NB4 (cell line): ENCODE data around the gene C9.

Source experiments
- DNase-seq: peaks from one replicate; pipeline ENCODE4 v3.0.0; 2010; ENCODE audit warnings: low read depth
- H3K4me3 ChIP-seq: one replicate; pipeline ENCODE4 v1.5.1; 2011; ENCODE audit warnings: mild to moderate bottlenecking, low read depth, low read length, moderate library complexity
- MYC ChIP-seq: IDR thresholded peaks from 2 replicates; pipeline ENCODE4 v1.6.1; 2011; ENCODE audit warnings: low read depth, low read length
- POLR2A ChIP-seq: IDR thresholded peaks from 2 replicates; pipeline ENCODE4 v1.6.1; 2011; ENCODE audit warnings: mild to moderate bottlenecking; ENCODE audit not compliant: insufficient read length; ENCODE audit errors: extremely low read depth
- TF ChIP-seq, protein P1 (sequence below): IDR thresholded peaks from 2 replicates; pipeline ENCODE4 v1.6.1; 2011; ENCODE audit warnings: low read depth, low read length
- TF ChIP-seq, protein P2 (sequence below): IDR thresholded peaks from one replicate; pipeline ENCODE4 v1.5.1; 2012; ENCODE audit warnings: low read depth, low read length

C9 gene

DNA sequence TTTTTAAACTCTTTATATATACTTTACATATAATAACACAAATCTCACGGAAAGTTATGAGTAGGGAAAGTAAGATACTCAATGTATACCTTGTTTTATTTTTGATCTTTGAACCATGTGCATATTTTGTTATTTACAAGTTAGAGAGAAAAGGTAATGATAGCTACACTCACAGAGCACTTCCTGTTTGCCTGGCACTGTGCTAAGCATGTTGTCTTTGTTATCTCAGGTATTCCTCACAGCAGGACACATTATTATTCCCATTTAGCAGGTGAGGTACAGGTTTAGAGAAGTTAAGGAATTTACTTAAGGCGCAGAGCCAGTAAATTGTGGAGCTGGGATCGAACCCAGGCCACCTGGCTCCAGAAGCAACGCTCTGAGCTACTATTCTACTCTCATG lies 3.0 kb downstream of the C9 start:
- no peak overlapping the region for H3K4me3 ChIP-seq
- TF ChIP-seq POLR2A (no peak), MYC (no peak)
- TF ChIP-seq, protein P1, sequence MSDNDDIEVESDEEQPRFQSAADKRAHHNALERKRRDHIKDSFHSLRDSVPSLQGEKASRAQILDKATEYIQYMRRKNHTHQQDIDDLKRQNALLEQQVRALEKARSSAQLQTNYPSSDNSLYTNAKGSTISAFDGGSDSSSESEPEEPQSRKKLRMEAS: no peak
- TF ChIP-seq, protein P2, sequence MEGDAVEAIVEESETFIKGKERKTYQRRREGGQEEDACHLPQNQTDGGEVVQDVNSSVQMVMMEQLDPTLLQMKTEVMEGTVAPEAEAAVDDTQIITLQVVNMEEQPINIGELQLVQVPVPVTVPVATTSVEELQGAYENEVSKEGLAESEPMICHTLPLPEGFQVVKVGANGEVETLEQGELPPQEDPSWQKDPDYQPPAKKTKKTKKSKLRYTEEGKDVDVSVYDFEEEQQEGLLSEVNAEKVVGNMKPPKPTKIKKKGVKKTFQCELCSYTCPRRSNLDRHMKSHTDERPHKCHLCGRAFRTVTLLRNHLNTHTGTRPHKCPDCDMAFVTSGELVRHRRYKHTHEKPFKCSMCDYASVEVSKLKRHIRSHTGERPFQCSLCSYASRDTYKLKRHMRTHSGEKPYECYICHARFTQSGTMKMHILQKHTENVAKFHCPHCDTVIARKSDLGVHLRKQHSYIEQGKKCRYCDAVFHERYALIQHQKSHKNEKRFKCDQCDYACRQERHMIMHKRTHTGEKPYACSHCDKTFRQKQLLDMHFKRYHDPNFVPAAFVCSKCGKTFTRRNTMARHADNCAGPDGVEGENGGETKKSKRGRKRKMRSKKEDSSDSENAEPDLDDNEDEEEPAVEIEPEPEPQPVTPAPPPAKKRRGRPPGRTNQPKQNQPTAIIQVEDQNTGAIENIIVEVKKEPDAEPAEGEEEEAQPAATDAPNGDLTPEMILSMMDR: no peak

DNA sequence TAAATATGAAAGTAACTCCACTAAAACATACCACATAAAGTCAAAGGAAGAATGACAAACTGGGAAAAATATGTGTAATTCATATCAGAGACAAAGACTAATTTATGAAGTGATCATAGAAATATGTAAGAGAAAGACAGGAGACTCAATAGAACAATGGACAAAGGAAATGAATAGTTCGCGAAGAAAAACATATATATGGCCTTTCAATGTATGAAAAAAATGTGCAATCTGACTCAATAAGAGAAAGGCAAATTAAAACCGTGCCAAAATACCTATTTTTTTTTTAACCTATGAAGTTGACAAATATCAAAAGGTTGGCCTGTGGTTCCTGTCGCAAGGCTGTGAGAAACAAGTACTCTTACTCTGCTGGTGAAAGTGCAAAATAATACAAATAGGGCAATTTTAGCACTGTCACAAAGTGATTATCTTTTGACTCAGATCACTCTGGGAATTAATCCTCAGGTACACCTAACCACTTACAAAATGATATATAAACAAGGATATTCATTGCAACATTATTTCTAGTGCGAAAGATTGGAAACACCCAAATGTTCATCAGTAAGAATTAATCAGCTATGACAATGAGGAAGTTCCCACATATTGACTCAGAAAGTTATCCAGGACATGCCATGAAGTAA lies 3.7 kb downstream of the C9 start:
- H3K4me3 ChIP-seq: no peak overlapping the region
- no peak for TF ChIP-seq POLR2A
- TF ChIP-seq, protein P1: no peak
- TF ChIP-seq MYC: no peak
- TF ChIP-seq, protein P2: no peak
- DNase-seq: no peak

More for the DNA sequence above, 3.0 kb downstream of the C9 start:
- no peak for DNase-seq

DNA sequence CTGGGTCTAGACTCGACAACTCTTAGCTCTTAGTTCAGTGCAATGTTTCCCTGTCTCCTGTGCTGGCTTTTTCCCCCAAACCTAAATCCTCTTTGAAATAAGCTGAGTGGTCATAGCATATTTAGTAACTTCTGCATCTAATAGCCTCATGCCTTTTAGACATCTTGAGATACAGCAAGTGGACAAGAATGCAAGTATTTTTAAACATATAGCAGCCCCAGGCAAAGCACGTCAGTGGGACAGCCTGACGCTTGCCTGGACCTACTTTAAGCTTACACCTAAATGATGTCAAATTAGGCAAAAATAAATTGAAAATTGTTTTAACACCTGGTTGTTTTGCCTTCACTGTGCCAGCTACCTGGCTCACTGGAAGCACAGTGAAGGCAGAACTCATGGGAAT lies 8.0 kb downstream of the C9 start:
- H3K4me3 ChIP-seq: no peak overlapping the region
- no peak for DNase-seq
- TF ChIP-seq, protein P2: no peak
- TF ChIP-seq, protein P1: no peak
- TF ChIP-seq MYC (no peak), POLR2A (no peak)

DNA sequence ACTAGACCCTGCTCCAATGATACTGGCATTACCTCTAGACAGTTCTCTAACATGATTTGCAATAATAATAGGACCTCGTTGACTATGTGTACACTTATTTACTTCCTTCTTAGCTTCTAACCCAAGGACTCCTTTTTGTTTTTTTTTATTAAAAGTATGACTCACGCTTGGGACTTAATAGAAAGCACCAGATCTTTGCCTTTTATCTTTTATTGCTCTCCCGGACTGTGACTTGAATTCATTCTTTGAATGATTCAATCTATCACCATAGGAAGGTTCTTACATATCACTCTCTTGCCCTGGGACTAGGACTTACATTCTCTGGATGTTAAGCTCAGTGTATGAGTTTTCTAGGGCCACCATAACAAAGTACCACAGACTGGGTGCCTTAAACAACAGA lies 9.0 kb downstream of the C9 start:
- DNase-seq: no peak
- H3K4me3 ChIP-seq: no peak overlapping the region
- no peak for TF ChIP-seq MYC
- no peak for TF ChIP-seq POLR2A
- TF ChIP-seq, protein P2: no peak
- TF ChIP-seq, protein P1: no peak

DNA sequence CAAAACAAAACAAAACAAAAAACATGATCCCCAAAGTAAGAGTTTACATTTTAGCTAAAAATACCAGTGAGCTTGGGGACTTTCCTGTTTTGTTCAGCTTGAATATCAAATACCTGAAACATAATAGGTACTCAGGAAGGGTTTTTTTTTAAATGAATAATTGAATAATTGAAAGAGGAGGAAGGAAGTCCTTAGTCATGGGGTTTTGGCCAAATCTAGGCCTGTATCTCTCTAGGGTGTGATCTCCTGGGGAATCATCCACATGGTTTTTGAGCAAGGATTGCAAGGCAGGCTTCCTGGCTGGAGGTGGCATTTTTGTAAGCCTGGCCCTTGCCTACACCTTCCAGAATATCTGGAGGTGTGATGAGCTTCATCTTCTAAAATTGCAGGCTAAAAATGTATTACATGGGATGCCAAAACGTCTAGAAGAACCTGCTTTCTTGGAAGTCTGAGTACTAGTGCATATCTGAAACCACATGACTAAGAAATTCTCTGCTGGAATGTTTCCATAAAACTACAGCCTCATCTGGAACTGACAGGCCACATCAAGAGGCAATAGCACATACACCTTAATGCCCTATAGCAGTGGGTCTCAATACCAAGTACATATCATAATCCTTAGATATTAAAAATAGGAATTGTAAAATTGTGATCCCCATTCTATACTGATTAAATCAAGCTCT lies 10.4 kb downstream of the C9 start:
- TF ChIP-seq, protein P2: no peak
- TF ChIP-seq POLR2A (no peak), MYC (no peak)
- TF ChIP-seq, protein P1: no peak
- no peak overlapping the region for H3K4me3 ChIP-seq
- no peak for DNase-seq
